NCI-H2196 (cell line): ENCODE measurements around the gene STK32B.
"Not testable (repeated sequence)": the region's sequence is repeated elsewhere in the genome, so short reads cannot be mapped to it uniquely, and the experiment has no call there.

Experiments used
- DNase-seq: peaks from one replicate; lab custom pipeline; 2025; ENCODE audit not compliant: unreplicated experiment; lab: John Stamatoyannopoulos, UW

The STK32B gene

GRCh38 chr4:5250536-5250935 lies 199.3 kb downstream of the STK32B start:
- not testable (repeated sequence) for DNase-seq

DNA sequence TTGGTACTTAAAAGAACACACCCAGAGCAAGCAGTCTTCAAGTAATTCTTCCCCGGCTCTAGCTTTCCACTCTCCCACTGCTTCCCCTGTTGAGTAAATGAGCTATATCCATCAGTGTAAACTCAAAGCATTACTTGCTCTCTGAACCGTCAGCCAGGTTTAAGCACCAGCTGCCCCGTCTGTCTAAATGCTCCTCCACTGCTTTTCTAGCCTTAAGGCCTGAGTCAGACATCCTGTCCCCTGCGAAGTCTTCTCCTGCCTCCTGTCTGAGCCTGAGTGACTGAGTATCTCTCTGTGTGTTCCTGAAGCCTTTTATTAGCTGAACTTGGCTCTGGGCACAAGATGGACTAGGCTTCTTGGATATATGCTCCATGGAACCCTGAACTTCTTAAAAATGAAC lies 205.1 kb downstream of the STK32B start:
- no peak for DNase-seq

DNA sequence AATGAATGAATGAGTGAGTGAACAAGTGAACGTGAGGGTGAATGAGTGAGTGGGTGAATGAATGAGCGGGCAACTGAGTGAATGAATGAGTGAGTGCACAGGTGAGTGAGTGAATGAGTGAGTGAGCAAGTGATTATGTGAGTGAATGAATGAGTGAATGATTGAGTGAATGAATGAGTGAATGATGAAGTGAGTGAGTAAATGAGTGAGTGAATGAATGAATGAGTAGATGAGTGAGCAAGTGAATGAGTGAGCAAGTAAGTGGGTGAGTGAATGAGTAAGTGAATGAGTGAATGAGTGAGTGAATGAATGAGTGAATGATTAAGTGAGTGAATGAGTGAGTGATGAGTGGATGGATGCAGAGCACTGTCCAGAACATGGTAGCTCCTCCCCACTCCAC lies 205.8 kb downstream of the STK32B start:
- no peak for DNase-seq

- DNase-seq: no peak
Measured at GRCh38 chr4:5259471-5259870, 208.2 kb downstream of the STK32B start.

GRCh38 chr4:5260121-5260520 lies 208.8 kb downstream of the STK32B start:
- DNase-seq: no peak

GRCh38 chr4:5261866-5262265 lies 210.6 kb downstream of the STK32B start:
- DNase-seq: no peak

GRCh38 chr4:5266991-5267390 lies 215.7 kb downstream of the STK32B start:
- DNase-seq: no peak

DNA sequence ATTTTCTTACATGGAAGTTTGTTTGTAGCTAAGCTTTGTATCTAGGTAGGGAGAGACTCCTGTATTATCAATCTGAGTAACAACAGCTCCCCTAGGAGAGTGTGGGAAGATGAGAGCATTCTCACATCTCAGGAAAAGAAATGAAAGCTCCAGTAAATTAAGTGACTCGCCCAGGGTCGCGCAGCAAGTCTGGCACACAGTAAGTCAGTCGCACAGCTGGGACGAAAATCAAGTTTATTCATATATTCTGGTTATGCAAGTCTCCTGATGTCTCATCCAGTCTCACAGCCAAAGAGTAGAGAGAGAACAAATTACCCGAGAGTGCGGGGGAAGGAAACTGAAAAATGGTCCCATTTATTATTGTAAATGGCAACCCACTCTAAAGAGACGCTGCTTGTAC lies 216.1 kb downstream of the STK32B start:
- no peak for DNase-seq

GRCh38 chr4:5276475-5277075 lies 225.3 kb downstream of the STK32B start:
- DNase-seq: no peak

DNA sequence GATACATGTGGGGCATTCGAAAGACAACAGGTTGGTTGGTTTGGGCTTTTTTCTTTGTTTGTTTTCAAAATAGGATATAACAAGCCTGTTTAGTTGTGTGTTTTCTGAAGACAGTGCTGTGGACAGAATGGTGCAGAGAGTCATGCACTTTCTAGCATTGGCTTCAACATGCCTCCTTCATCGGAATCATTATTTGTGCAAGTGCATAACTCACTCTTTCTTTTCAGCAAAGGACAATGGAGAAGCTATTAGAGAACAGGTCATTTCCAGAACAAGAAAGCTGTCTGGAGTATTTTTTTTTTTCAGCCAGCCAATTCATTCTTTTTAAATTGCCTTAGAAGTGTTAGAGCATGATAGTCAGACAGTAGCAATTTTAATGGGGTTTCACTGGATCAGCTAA lies 225.8 kb downstream of the STK32B start:
- no peak for DNase-seq

DNA sequence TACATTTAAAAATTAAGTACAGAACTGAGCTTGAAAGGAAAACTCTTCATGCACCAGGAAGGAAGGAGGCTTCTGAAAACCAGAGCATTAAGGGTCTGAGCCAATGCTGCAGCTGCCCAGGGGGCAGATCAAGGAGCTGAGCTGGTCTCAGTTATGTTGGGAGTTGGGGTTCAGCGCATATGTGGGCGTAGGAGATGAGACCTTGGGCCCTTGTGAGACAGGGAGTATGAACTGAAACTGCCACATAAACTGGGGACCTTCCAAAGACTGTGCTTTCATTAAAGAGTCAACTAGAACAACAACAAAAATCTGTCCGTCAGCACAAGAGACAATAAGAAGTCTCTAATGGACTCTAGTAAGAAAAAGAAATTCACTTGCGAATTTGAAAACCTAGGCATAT lies 226.9 kb downstream of the STK32B start:
- no peak for DNase-seq

- not testable (repeated sequence) for DNase-seq
Measured at GRCh38 chr4:5280069-5280468, 228.8 kb downstream of the STK32B start.

DNA sequence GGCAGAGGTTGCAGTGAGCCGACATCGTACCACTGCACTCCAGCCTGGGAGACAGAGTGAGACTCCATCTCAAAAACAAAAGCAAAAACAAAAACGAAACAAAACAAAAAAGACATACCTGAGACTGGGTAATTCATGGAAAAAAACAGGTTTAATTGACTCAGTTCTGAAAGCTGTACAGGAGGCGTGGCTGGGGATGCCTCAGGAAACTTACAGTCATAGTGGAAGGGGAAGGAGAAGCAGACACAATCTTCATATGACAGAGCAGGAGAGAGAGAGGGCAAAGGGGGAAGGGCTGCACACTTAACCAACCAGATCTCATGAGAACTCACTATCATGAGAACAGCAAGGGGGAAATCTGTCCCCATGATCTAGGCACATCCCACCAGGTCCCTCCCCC lies 229.5 kb downstream of the STK32B start:
- DNase-seq: no peak

- DNase-seq: no peak
Measured at GRCh38 chr4:5283837-5284236, 232.6 kb downstream of the STK32B start.

GRCh38 chr4:5284517-5284916 lies 233.2 kb downstream of the STK32B start:
- no peak for DNase-seq

- DNase-seq: no peak
Measured at GRCh38 chr4:5292101-5292500, 240.8 kb downstream of the STK32B start.

- DNase-seq: not testable (repeated sequence)
Measured at GRCh38 chr4:5298000-5298787, 246.9 kb downstream of the STK32B start.

DNA sequence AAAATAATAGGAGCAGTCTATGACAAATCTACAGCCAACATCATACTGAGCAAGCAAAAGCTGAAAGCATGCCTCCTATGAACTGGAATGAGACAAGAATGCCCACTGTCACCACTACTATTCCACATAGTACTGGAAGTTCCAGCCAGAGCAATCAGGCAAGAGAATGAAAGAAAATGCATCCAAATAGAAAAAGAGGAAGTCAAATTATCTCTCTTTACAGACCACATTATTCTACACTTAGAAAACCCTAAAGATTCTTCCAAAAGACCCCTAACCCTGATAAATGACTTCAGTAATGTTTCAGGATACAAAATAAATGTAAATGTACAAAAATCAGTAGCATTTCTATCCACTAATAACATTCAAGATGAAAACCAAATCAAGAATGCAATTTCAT lies 249.0 kb downstream of the STK32B start:
- DNase-seq: no peak

DNA sequence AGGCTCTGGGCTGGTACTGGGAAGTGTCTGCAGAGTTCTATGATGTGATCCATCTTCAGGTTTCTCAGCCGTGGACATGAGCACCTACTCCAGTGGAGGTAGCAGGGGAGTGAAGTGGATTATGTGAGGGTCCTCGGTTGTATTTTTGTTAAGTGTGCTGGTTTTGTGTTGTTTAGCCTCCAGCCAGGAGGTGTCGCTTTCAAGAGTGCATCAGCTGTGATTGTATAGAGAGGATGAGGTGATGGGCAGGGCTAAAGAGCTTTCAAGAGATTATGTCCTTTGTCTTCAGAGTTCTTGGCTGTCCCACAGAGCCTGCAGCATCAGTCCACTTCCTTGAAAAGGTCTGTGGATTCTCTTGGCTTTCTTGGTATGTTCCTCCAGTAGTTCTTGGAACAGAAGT lies 256.6 kb downstream of the STK32B start:
- DNase-seq: no peak

DNA sequence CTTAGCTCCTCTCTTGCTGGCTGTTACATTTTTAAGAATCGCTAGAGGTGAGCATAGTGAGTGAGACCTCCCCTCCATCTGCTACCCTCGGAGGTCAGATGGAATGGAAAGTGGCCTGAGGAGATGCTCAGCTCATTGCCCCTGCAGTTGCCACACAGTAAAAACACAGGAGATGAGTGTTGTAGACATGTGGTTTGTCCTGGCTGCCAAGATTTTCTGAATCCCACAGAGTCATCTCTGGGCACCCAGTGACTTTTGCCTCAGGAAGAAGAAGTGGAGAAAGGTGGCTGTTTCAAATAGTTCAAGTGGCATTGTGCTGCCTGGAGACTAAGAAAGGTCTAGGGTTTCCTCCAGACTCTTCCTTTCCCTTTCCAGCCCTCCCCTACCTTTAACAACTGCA lies 271.0 kb downstream of the STK32B start:
- no peak for DNase-seq

- DNase-seq: no peak
Measured at GRCh38 chr4:5330339-5330989, 279.2 kb downstream of the STK32B start.

- no peak for DNase-seq
Measured at GRCh38 chr4:5337731-5338130, 286.5 kb downstream of the STK32B start.
